GM12878 (cell line): ENCODE results near the gene TXNRD1. TPM values are rescaled to one million over a fixed set of nuclear protein-coding genes. Genes with fewer than 3 reads are reported as not detected.

Experiments used
- ATAC-seq: fragments of 200-7000 bp; cut with Tn5 transposase; 3 replicates; pipeline ENCODE4 v1.9.1; 2020; ENCODE audit warnings: mild to moderate bottlenecking, moderate library complexity
- BruUV-seq: library from RNA; stranded (reverse); fragments of 400-500 nt; replicated peaks from 2 replicates; lab custom pipeline; 2021; lab: Mats Ljungman, UMichigan
- CTCF ChIA-PET: fragments of 300-600 bp; sonication (Branson Sonifier 250); formaldehyde crosslinking; extraction: SDS; loops from one replicate; lab custom pipeline; 2021; ENCODE audit warnings: inconsistent platforms; lab: Yijun Ruan, JAX
- POLR2A ChIA-PET: fragments of 350-600 bp; formaldehyde crosslinking; extraction: SDS; loops from one replicate; lab custom pipeline; 2021; ENCODE audit warnings: inconsistent platforms; lab: Charles Lee
- RAD21 ChIA-PET: fragments of 300-600 bp; sonication (Branson Sonifier 250); formaldehyde crosslinking; loops from one replicate; lab custom pipeline; 2023; ENCODE audit warnings: antibody characterized with exemption; ENCODE audit not compliant: unreplicated experiment; lab: Charles Lee
- SMC1A ChIA-PET: fragments of 300-600 bp; sonication (Branson Sonifier 250); formaldehyde crosslinking; loops from one replicate; lab custom pipeline; 2023; ENCODE audit not compliant: unreplicated experiment, uncharacterized antibody; lab: Charles Lee
- DNase-seq: peaks from one replicate; pipeline ENCODE4 v3.0.0-alpha.2; 2011; ENCODE audit warnings: low read depth, low spot score
- FAIRE-seq: peaks from 3 replicates; lab custom pipeline; 2011; peaks lifted over from hg19 to GRCh38; lab: Jason Lieb, UNC
- H2AFZ ChIP-seq: 2 replicates; pipeline ENCODE4 v1.6.0; 2011; ENCODE audit warnings: low read depth, low read length, control low read depth; ENCODE audit not compliant: control insufficient read depth
- H3K27ac ChIP-seq: 2 replicates; pipeline ENCODE4 v1.5.1; 2011; ENCODE audit warnings: control low read depth; ENCODE audit not compliant: control insufficient read depth, insufficient read depth
- H3K27me3 ChIP-seq, 2 experiments: replicated peaks in 1 of 2; 2 replicates each; pipeline versions ENCODE4 v1.6.0 to v1.6.1; 2011; ENCODE audit warnings: low read length in 1 of 2; ENCODE audit not compliant: control insufficient read depth in 2 of 2, insufficient read depth in 2 of 2
- H3K36me3 ChIP-seq, 2 experiments: 2 replicates each; pipeline ENCODE4 v1.5.1; 2011; ENCODE audit warnings: low read length in 1 of 2; ENCODE audit not compliant: control insufficient read depth in 2 of 2, insufficient read depth in 2 of 2
- H3K4me1 ChIP-seq: 2 replicates; pipeline ENCODE4 v1.6.1; 2011; ENCODE audit warnings: mild to moderate bottlenecking, low read length, moderate library complexity, mixed read lengths; ENCODE audit not compliant: control insufficient read depth, insufficient read depth
- H3K4me2 ChIP-seq: 2 replicates; pipeline ENCODE4 v1.6.0; 2011; ENCODE audit warnings: control low read depth; ENCODE audit not compliant: control insufficient read depth, insufficient read depth
- H3K4me3 ChIP-seq: fragments of 200-600 bp; sonication (generic); 2 replicates; pipeline ENCODE4 v1.5.1; 2016
- H3K79me2 ChIP-seq: 2 replicates; pipeline ENCODE4 v1.6.0; 2011; ENCODE audit warnings: low read length; ENCODE audit not compliant: control insufficient read depth, insufficient read depth
- H3K9ac ChIP-seq: 2 replicates; pipeline ENCODE4 v1.8.0; 2011; ENCODE audit warnings: low read length, control low read depth, mixed read lengths; ENCODE audit not compliant: control insufficient read depth, insufficient read depth
- H3K9me3 ChIP-seq: replicated peaks from 3 replicates; pipeline ENCODE4 v1.5.1; 2011; ENCODE audit warnings: mild to moderate bottlenecking, low read length; ENCODE audit not compliant: control insufficient read depth, insufficient read depth
- H4K20me1 ChIP-seq: 2 replicates; pipeline ENCODE4 v1.6.0; 2011; ENCODE audit not compliant: control insufficient read depth, insufficient read depth
- CEBPB ChIP-seq, 2 experiments: fragments of 150-350 bp in 1 of 2; IDR thresholded peaks; 2 replicates each; pipeline ENCODE4 v1.6.1; 2012 to 2014; ENCODE audit warnings: low read depth in 2 of 2, low read length in 2 of 2, borderline replicate concordance in 1 of 2, inconsistent platforms in 1 of 2
- KDM1A ChIP-seq: fragments of 200-600 bp; sonication (generic); IDR thresholded peaks from 2 replicates; pipeline ENCODE4 v1.6.1; 2016; ENCODE audit warnings: borderline replicate concordance
- PBX3 ChIP-seq: IDR thresholded peaks from 2 replicates; pipeline ENCODE4 v1.6.1; 2011; ENCODE audit warnings: mild to moderate bottlenecking, low read depth, low read length, moderate library complexity; ENCODE audit not compliant: insufficient replicate concordance
- SMAD5 ChIP-seq: IDR thresholded peaks from 2 replicates; pipeline ENCODE4 v1.6.1; 2016; ENCODE audit warnings: antibody characterized with exemption, low read depth
- ZNF384 ChIP-seq: IDR thresholded peaks from 2 replicates; pipeline ENCODE4 v1.6.1; 2012; ENCODE audit warnings: low read depth, mild to moderate bottlenecking, low read length, improper control_type of control experiment, borderline replicate concordance
- ZZZ3 ChIP-seq: IDR thresholded peaks from 2 replicates; pipeline ENCODE4 v1.6.1; 2011; ENCODE audit warnings: low read depth; ENCODE audit not compliant: control insufficient read depth, insufficient read length
- WGBS: methylation state at CpG from one replicate; pipeline ENCODE4 v1.1.6; 2016; ENCODE audit warnings: low lambda C conversion rate; ENCODE audit not compliant: insufficient replicate concordance, insufficient coverage; ENCODE audit errors: missing lambda C conversion rate; 5-methylcytosine and 5-hydroxymethylcytosine counted together
- in situ Hi-C: fragments of 300-500 bp; cut with MboI; formaldehyde crosslinking; loops from 9 replicates; pipeline ENCODE4 v1.14.3; 2018; ENCODE audit warnings: mixed read lengths
- intact Hi-C: fragments of 100-400 bp; cut with micrococcal nuclease; formaldehyde crosslinking; loops from one replicate; pipeline ENCODE4 v1.14.2; 2022; ENCODE audit not compliant: unreplicated experiment
- polyA plus RNA-seq, 11 experiments: library from polyadenylated mRNA; depleted of rRNA in 4 of 11; unstranded in 6 of 11; stranded (reverse) in 5 of 11; fragments of >200 nt; fragmentation: Nextera tagmentation in 4 of 11; fragmentation: Illumina TruSeq in 1 of 11; extraction: Ambion mirVana in 4 of 11; extraction: Trizol in 1 of 11; gene quantifications; 1 replicate in 1 of 11; 2 replicates in 10 of 11; pipeline versions ENCODE4 v1.2.1 to v1.2.3, GENCODE V29; 2011 to 2016; ENCODE audit warnings: inconsistent platforms in 2 of 11, missing spikeins in 2 of 11, low read depth in 1 of 11
- total RNA-seq, 4 experiments: library from RNA; depleted of rRNA in 3 of 4; stranded (reverse); fragments of >200 nt in 3 of 4; fragmentation: Illumina TruSeq in 1 of 4; extraction: Trizol in 1 of 4; gene quantifications; 2 replicates each; pipeline versions ENCODE4 v1.2.1 to v1.2.3, GENCODE V29; 2013 to 2021

Gene TXNRD1
- total and polyA plus RNA-seq, 10 of the 15 experiments (the other 5 are each of a cell fraction or from before 2014, with no cell fraction given), result 52.6 to 84.6 (median 67.8) TPM

DNA sequence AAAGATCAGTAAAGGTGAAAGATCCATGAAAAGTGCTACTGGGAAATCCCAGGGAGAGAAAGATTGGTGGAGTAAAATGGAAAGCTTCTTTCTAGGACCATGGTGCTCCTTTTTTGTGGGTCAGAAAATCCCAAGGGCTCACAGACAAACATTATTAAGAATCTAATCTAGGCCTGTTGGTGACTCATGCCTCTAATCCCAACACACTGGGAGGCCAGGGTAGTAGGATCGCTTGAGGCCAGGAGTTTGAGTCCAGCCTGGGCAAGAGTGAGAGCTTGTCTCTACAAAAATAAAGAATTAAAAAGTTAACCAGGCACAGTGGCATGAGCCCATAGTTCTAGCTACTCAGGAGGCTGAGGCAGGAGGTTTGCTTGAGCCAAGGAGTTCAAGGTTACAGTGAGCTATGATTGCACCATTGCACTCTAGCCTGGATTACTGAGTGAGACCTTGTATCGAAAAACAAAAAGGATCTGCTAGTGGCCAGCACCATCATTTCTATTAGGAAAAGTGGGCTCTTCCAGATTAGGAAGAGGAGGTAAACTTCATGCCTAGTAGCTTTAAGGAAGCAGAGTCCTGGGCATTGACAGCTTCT lies 43.0 kb downstream of the TXNRD1 start:
- H2AFZ ChIP-seq, result no peak overlapping the region
- DNase-seq, result no peak
- CTCF ChIA-PET, result interaction anchor here (0.6 to 1.8 kb wide), 2 partner anchors 28 to 62 kb away, joined by 3 to 4 read pairs; no protein-coding TSS in a partner anchor

More for the DNA sequence above, 43.0 kb downstream of the TXNRD1 start:
- ATAC-seq, result no peak
- no peaks in the 10 kb centered on the region for H3K4me1 ChIP-seq
- FAIRE-seq, result no peak
- no peak overlapping the region for H3K4me2 ChIP-seq
- TF ChIP-seq KDM1A (no peak), ZZZ3 (no peak), CEBPB (IDR thresholded peaks at IDR 0.05; ENCODE audit: borderline replicate concordance in 1 of 2, low read depth in 2 of 2, low read length in 2 of 2) (no peak), ZNF384 (no peak), PBX3 (no peak), SMAD5 (no peak)
- no peaks in the 10 kb centered on the region for H4K20me1 ChIP-seq
- no peaks in the 10 kb centered on the region for H3K9me3 ChIP-seq
- ChIA-PET SMC1A (interaction anchor here (0.9 to 1.5 kb wide), 2 partner anchors 18 to 21 kb away, joined by 3 to 4 read pairs; no protein-coding TSS in a partner anchor), RAD21 (interaction anchor here (0.7 kb wide), 1 partner anchor 226 kb away, joined by 3 read pairs; no protein-coding TSS in a partner anchor), POLR2A (no interaction called here)
- intact Hi-C loops, result no loop called here
- H3K79me2 ChIP-seq, result no peaks in the 10 kb centered on the region
- no peak overlapping the region for H3K9ac ChIP-seq
- no peaks in the 10 kb centered on the region for H3K36me3 ChIP-seq
- in situ Hi-C loops, result no loop called here
- BruUV-seq, result no TSS peak
- H3K27ac ChIP-seq, result no peak overlapping the region
- H3K27me3 ChIP-seq, result no peaks in the 10 kb centered on the region
- H3K4me3 ChIP-seq, result no peak overlapping the region
- WGBS, result 75% methylated on average over 2 of the region's 2 CpGs
